HEK293 (cell line): ENCODE data around the gene NPAS2.

Experiments used
- HOXA7 ChIP-seq: sonication (generic); formaldehyde crosslinking; IDR thresholded peaks from 2 replicates; pipeline ENCODE4 v1.8.1; 2022; ENCODE audit warnings: missing genetic modification reagents, borderline replicate concordance
- ZFP69B ChIP-seq: fragments of 450-650 bp; formaldehyde crosslinking; IDR thresholded peaks from 2 replicates; pipeline ENCODE4 v1.5.1; 2016; ENCODE audit warnings: missing biosample characterization, missing genetic modification characterization
- ZNF174 ChIP-seq: fragments of 450-650 bp; formaldehyde crosslinking; IDR thresholded peaks from 2 replicates; pipeline ENCODE4 v1.5.0; 2017; ENCODE audit warnings: missing biosample characterization, mild to moderate bottlenecking, missing genetic modification characterization
- ZNF239 ChIP-seq: fragments of 450-650 bp; formaldehyde crosslinking; IDR thresholded peaks from 2 replicates; pipeline ENCODE4 v1.5.1; 2016; ENCODE audit warnings: missing biosample characterization, missing genetic modification characterization
- ZNF335 ChIP-seq: fragments of 450-650 bp; formaldehyde crosslinking; conservative IDR thresholded peaks from 2 replicates; pipeline ENCODE4 v1.5.1; 2016; ENCODE audit warnings: missing biosample characterization, missing genetic modification characterization
- ZSCAN16 ChIP-seq: fragments of 450-650 bp; formaldehyde crosslinking; IDR thresholded peaks from 2 replicates; pipeline ENCODE4 v1.5.1; 2016; ENCODE audit warnings: missing biosample characterization, missing genetic modification characterization
- TF ChIP-seq, protein P1 (sequence below): fragments of 450-650 bp; formaldehyde crosslinking; IDR thresholded peaks from 2 replicates; pipeline ENCODE4 v1.5.1; 2016; ENCODE audit warnings: missing biosample characterization, missing genetic modification characterization, low read depth
- TF ChIP-seq, protein P2 (sequence below): fragments of 450-650 bp; formaldehyde crosslinking; IDR thresholded peaks from 2 replicates; pipeline ENCODE4 v1.5.1; 2016; ENCODE audit warnings: missing biosample characterization, missing genetic modification characterization
- TF ChIP-seq, protein P3 (sequence below): fragments of 450-650 bp; formaldehyde crosslinking; IDR thresholded peaks from 2 replicates; pipeline ENCODE4 v1.5.1; 2016; ENCODE audit warnings: missing biosample characterization, missing genetic modification characterization
- TF ChIP-seq, protein P4 (sequence below): fragments of 450-650 bp; formaldehyde crosslinking; IDR thresholded peaks from 2 replicates; pipeline ENCODE4 v1.5.1; 2016; ENCODE audit warnings: missing biosample characterization, missing genetic modification characterization

DNA sequence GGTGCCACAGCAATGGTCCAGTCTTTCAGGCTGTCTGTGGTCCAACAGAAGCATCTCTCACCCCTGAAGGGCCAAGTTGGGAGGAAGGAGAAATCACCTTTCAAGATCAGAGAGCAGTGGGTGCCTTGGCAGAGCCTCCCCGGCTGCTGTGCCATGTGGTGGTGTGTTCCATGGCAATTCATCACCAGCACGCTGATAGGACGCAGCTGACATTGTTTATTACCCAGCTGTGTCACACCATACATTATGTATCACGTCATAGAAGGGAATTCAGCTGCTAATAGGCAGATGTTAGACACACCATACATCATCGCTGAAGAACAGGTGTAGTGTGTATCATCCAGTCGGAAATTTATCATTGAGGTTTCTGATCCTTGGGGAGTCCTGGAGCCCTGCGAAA is 152.5 kb downstream of the NPAS2 start:
- no peak for TF ChIP-seq ZFP69B (tag by site-specific recombination)
- TF ChIP-seq, protein P1, sequence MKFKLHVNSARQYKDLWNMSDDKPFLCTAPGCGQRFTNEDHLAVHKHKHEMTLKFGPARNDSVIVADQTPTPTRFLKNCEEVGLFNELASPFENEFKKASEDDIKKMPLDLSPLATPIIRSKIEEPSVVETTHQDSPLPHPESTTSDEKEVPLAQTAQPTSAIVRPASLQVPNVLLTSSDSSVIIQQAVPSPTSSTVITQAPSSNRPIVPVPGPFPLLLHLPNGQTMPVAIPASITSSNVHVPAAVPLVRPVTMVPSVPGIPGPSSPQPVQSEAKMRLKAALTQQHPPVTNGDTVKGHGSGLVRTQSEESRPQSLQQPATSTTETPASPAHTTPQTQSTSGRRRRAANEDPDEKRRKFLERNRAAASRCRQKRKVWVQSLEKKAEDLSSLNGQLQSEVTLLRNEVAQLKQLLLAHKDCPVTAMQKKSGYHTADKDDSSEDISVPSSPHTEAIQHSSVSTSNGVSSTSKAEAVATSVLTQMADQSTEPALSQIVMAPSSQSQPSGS (tag by site-specific recombination), result no peak
- TF ChIP-seq, protein P2, sequence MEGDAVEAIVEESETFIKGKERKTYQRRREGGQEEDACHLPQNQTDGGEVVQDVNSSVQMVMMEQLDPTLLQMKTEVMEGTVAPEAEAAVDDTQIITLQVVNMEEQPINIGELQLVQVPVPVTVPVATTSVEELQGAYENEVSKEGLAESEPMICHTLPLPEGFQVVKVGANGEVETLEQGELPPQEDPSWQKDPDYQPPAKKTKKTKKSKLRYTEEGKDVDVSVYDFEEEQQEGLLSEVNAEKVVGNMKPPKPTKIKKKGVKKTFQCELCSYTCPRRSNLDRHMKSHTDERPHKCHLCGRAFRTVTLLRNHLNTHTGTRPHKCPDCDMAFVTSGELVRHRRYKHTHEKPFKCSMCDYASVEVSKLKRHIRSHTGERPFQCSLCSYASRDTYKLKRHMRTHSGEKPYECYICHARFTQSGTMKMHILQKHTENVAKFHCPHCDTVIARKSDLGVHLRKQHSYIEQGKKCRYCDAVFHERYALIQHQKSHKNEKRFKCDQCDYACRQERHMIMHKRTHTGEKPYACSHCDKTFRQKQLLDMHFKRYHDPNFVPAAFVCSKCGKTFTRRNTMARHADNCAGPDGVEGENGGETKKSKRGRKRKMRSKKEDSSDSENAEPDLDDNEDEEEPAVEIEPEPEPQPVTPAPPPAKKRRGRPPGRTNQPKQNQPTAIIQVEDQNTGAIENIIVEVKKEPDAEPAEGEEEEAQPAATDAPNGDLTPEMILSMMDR (tag by site-specific recombination), result no peak
- no peak for TF ChIP-seq ZNF335 (tag by site-specific recombination)
- no peak for TF ChIP-seq ZNF174 (tag by site-specific recombination)
- TF ChIP-seq ZNF239, result no peak
- TF ChIP-seq, protein P3, sequence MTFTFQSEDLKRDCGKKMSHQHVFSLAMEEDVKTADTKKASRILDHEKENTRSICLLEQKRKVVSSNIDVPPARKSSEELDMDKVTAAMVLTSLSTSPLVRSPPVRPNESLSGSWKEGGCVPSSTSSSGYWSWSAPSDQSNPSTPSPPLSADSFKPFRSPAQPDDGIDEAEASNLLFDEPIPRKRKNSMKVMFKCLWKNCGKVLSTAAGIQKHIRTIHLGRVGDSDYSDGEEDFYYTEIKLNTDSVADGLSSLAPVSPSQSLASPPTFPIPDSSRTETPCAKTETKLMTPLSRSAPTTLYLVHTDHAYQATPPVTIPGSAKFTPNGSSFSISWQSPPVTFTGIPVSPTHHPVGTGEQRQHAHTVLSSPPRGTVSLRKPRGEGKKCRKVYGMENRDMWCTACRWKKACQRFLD, result no peak
- no peak for TF ChIP-seq HOXA7 (CRISPR knock-in tag)
- TF ChIP-seq, protein P4, sequence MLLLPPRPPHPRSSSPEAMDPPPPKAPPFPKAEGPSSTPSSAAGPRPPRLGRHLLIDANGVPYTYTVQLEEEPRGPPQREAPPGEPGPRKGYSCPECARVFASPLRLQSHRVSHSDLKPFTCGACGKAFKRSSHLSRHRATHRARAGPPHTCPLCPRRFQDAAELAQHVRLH (tag by site-specific recombination), result no peak
- no peak for TF ChIP-seq ZSCAN16 (tag by site-specific recombination)
